Activated CD4-positive, CD25-positive, alpha-beta regulatory T cell (primary cell): ENCODE results near the gene ATP10A.

Experiments
- DNase-seq, 4 experiments: peaks; one replicate each; lab custom pipeline; 2025; lab: John Stamatoyannopoulos, UW

Gene ATP10A

DNA sequence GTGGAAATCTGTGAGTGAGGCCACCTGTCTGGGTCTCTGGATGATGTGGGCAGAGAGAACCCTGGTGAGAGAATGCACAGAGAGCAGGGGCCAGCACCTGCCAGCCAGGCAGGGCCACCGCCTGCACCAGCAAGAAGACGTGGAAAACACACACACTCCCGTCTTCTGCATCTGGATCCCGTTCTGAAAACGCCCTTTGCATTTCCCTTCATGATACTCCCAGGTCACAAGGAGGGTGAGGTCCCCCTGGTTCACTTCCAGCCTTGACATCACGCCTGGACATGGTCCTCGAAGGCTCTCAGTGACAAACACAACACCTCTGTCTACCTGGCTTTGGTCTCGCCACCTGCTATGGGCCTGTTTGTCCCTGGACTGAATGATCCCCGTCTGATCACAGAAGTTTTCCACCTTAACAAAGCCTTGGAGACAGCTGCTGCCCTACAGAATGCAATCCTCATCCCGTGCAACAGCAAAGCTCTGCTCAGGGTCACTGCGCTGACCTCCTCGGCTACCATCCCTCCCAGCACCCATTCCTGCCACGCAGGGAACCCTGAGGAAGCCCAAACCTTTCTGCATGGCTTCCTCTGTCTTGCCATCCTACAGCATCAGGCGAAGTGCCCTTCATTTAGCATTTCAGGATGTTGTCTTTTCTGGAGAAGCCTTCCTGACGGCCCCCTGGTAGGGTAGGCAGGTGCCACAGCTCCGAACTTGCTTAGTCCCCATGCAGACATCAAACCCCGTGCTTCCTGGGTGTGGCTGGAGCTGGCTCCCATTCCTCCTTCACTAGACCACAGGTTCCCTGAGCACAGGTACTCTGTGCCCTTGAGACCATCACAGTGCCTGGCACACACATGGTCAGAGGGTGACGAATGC, 122.5 kb downstream of the ATP10A start:
- no peak for DNase-seq

GRCh38 chr15:25739687-25740121, 123.4 kb downstream of the ATP10A start:
- DNase-seq: no peak

GRCh38 chr15:25738171-25738965, 124.8 kb downstream of the ATP10A start:
- no peak for DNase-seq

- no peak for DNase-seq
Measured at GRCh38 chr15:25737218-25737643, 125.9 kb downstream of the ATP10A start.

DNA sequence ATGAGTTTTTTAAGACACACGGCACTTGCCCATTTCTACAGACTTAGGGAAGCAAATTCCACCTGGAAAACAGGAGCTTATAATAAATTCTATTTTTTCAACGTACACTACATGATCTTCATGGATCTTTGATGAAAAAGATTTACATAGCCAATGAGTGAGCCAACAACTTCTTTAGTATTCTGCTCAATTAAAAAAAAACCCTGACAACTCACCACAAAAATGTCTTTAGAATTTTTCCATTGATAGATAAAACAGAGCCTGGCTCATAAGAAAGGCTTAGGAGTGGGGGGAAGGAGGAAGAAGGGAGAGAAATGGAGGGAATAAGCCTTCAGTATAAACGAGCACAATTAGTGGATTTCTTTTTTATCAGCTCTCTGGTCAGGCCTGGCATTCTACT, 126.7 kb downstream of the ATP10A start:
- no peak for DNase-seq

GRCh38 chr15:25735550-25736384, 127.4 kb downstream of the ATP10A start:
- no peak for DNase-seq

GRCh38 chr15:25734680-25735355, 128.3 kb downstream of the ATP10A start:
- no peak for DNase-seq

DNA sequence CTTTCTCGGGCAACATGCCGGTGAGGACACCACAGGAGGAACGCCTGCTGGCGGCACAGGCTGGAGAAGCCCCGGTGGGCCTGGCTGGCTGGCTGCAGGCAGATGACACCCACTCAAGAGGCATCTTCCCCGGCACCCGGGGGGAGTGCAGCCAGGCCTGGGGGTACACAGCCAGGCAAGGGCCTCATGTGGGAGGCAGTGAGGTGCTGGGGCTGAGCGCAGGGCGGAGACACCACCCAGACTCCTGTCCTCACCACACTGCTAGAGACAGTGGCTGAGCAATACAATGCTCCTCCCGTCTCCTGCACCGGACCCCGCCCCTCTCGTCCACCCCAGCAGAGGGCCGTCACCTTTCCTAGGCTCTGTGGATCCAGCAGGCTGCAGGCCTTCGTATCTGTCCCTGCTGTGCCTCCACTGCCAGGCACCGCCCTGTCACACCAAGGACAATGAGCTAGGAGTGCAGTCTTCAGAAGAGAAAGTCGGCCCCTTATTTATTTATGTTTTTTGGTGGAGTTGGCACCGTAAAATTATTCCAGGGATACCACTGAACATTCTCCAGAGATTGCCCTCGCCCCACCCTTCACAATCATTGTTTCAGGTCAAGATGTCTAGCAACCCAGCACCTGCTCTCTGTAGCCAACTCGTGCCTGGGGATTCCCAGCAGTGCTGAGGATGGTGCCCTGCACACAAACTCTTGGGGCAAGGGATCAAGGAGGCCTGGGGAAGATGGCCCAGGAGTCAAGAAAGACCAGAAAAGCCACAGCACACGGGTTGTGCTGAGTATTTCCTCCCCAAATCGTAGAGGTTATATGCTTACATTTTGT, 129.1 kb downstream of the ATP10A start:
- DNase-seq: no peak

GRCh38 chr15:25733036-25733855, 129.9 kb downstream of the ATP10A start:
- DNase-seq: no peak

GRCh38 chr15:25732191-25732590, 130.9 kb downstream of the ATP10A start:
- no peak for DNase-seq

DNA sequence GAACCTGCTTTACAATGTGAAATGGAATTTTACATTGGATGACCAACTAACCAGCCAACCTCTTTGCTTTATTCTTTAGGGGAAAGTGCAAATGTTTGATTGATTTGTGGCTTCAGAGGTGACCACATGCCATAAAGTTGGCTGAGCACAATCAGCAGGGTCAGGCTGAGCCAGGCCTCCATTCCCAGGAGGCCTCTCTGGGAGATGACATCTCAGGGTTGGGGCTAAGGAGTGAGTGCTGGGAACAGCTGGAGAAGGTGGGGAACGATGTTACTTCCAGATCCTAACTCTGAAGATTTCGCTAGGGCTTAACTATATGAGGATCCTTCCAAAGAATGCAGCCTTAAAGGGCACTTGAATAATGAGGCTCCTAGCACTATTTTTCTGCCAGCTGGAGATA, 131.7 kb downstream of the ATP10A start:
- DNase-seq: no peak

GRCh38 chr15:25730918-25731317, 132.2 kb downstream of the ATP10A start:
- no peak for DNase-seq

- DNase-seq: no peak
Measured at GRCh38 chr15:25728816-25729215, 134.3 kb downstream of the ATP10A start.

DNA sequence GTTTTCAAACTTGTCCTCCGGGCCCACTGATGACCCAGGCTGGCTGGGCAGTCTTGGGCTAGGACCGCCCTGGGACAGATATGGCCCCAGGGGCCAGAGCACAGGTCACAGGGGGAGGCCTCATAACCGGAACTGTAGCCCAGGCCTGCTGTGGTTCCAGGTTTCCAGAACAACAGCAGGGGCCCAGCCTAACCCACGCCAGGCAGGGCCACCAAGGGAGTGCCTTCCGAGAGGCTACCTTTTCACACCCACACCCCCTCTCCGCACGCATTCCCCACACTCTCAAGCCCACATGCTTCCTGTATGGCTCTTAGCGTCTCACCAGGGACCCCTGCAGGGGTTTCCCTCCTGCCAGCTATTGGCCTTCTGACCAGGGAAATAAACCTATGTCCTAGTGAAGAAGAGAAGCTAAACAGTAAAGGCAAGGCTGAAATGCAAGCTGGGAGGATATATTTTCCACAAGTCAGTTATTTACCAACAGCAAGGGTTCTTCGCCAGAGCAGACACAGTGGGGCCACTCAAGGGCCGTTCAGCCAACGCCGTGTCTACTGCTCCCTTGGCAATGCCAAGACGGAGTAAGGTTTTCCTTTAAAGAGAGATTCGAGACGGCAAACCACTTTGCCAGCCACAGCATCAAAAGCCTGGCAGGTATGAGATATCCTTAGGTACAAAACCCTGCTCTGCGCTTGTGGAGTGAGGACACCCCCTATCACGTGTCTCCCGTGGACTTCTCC, 135.1 kb downstream of the ATP10A start:
- no peak for DNase-seq

DNA sequence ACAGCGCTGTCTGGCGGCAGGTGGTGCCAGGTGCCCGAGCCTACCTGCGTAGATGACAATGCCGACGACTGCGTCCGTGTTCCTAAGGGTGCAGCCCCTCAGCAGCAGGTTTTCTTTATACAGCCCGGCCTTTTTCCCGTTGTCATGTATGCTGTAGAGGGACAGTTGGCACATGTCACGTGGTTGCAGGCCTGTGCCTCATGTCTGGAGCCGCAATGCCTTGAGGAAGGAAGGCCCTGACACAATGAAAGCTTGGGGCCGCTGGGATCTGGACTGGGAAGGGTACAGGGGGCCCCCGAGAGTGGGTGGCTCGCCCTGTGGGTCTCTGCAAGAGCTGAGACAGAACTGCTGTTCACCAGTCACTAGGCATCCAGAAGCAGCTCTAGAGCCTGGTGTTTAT, 136.0 kb downstream of the ATP10A start:
- DNase-seq: no peak

DNA sequence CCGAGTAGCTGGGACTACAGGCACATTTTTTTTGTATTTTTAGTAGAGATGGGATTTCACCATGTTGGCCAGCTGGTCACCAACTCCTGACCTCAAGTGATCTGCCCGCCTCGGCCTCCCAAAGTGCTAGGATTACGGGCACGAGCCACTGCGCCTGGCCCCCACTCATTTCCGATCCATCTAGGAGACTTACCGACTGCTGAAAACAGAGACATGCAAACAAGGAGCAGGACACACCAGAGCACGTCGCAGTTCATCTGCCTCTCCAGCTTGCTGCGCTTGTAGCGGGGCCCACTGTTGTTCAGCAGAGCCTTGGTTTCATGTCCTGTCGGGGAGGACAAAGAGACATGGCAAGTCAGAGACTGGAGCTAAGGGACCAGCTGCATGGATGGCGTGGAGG, 137.4 kb downstream of the ATP10A start:
- DNase-seq: no peak

GRCh38 chr15:25724899-25725298, 138.2 kb downstream of the ATP10A start:
- no peak for DNase-seq

- DNase-seq: no peak
Measured at GRCh38 chr15:25721605-25721955, 141.5 kb downstream of the ATP10A start.
